HFF-Myc (cell line): ENCODE measurements around the gene GOLGA6A.
"Not testable (repeated sequence)": the region's sequence is repeated elsewhere in the genome, so short reads cannot be mapped to it uniquely, and the experiment has no call there.

Experiments
- DNase-seq: peaks from one replicate; pipeline ENCODE4 v3.0.0-alpha.2; 2011; ENCODE audit warnings: low read depth; ENCODE audit errors: extremely low read depth
- H3K4me3 ChIP-seq: replicated peaks from 2 replicates; pipeline ENCODE4 v1.5.1; 2011; ENCODE audit warnings: low read depth, mild to moderate bottlenecking, control low read depth, low read length
- CTCF ChIP-seq: IDR thresholded peaks from 2 replicates; pipeline ENCODE4 v1.5.1; 2012; ENCODE audit warnings: mild to moderate bottlenecking, low read depth, low read length, control low read depth; ENCODE audit errors: missing control alignments

The GOLGA6A gene

GRCh38 chr15:74060251-74060650 is 22.1 kb downstream of the GOLGA6A start:
- no peak for TF ChIP-seq CTCF
- DNase-seq: no peak
- no peak overlapping the region for H3K4me3 ChIP-seq

GRCh38 chr15:74059050-74059833 is 23.1 kb downstream of the GOLGA6A start:
- not testable (repeated sequence) for DNase-seq, H3K4me3 ChIP-seq

- not testable (repeated sequence) for H3K4me3 ChIP-seq, DNase-seq
These were observed 26.0 kb downstream of the GOLGA6A start for GRCh38 chr15:74056330-74056729.

- H3K4me3 ChIP-seq: no peak overlapping the region
- TF ChIP-seq CTCF: no peak
- DNase-seq: no peak
These were observed 26.5 kb downstream of the GOLGA6A start for GRCh38 chr15:74055804-74056203.

GRCh38 chr15:74053941-74054529 is 28.3 kb downstream of the GOLGA6A start:
- DNase-seq: no peak
- no peak overlapping the region for H3K4me3 ChIP-seq
- peak; percentile 60 for TF ChIP-seq CTCF

GRCh38 chr15:74053517-74053916 is 28.8 kb downstream of the GOLGA6A start:
- DNase-seq: no peak
- TF ChIP-seq CTCF: no peak
- H3K4me3 ChIP-seq: no peak overlapping the region

GRCh38 chr15:74052271-74053260 is 29.8 kb downstream of the GOLGA6A start:
- DNase-seq, H3K4me3 ChIP-seq: not testable (repeated sequence)
